ENCODE data around the gene PARD3B.

The PARD3B gene

GRCh38 chr2:205287316-205287715, 742.0 kb downstream of the PARD3B start:
- DNase-seq (ENCODE audit: extremely low read depth in 1 of 2, low read depth in 1 of 2) = no peak

GRCh38 chr2:205288686-205289085, 743.4 kb downstream of the PARD3B start:
- DNase-seq (ENCODE audit: extremely low read depth in 1 of 2, low read depth in 1 of 2) = no peak

GRCh38 chr2:205290299-205290698, 745.0 kb downstream of the PARD3B start:
- DNase-seq (ENCODE audit: extremely low read depth in 1 of 2, low read depth in 1 of 2) = no peak

GRCh38 chr2:205292665-205293295, 747.5 kb downstream of the PARD3B start:
- DNase-seq (ENCODE audit: extremely low read depth in 1 of 2, low read depth in 1 of 2) = no peak

GRCh38 chr2:205293559-205293958, 748.3 kb downstream of the PARD3B start:
- DNase-seq (ENCODE audit: extremely low read depth in 1 of 2, low read depth in 1 of 2) = no peak

GRCh38 chr2:205296959-205297358, 751.7 kb downstream of the PARD3B start:
- no peak for DNase-seq (ENCODE audit: extremely low read depth in 1 of 2, low read depth in 1 of 2)

GRCh38 chr2:205297368-205297767, 752.1 kb downstream of the PARD3B start:
- no peak for DNase-seq (ENCODE audit: extremely low read depth in 1 of 2, low read depth in 1 of 2)

GRCh38 chr2:205297846-205298245, 752.6 kb downstream of the PARD3B start:
- DNase-seq (ENCODE audit: extremely low read depth in 1 of 2, low read depth in 1 of 2) = no peak

GRCh38 chr2:205311201-205311600, 765.9 kb downstream of the PARD3B start:
- no peak for DNase-seq (ENCODE audit: extremely low read depth in 1 of 2, low read depth in 1 of 2)

- no peak for DNase-seq (ENCODE audit: extremely low read depth in 1 of 2, low read depth in 1 of 2)
Observed at GRCh38 chr2:205321231-205321630, 776.0 kb downstream of the PARD3B start.

- no peak for DNase-seq (ENCODE audit: extremely low read depth in 1 of 2, low read depth in 1 of 2)
Observed at GRCh38 chr2:205323929-205324328, 778.7 kb downstream of the PARD3B start.

GRCh38 chr2:205324355-205324754, 779.1 kb downstream of the PARD3B start:
- no peak for DNase-seq (ENCODE audit: extremely low read depth in 1 of 2, low read depth in 1 of 2)

- no peak for DNase-seq (ENCODE audit: extremely low read depth in 1 of 2, low read depth in 1 of 2)
Observed at GRCh38 chr2:205333351-205333750, 788.1 kb downstream of the PARD3B start.

- no peak for DNase-seq (ENCODE audit: extremely low read depth in 1 of 2, low read depth in 1 of 2)
Observed at GRCh38 chr2:205337274-205337673, 792.0 kb downstream of the PARD3B start.

GRCh38 chr2:205338156-205338555, 792.9 kb downstream of the PARD3B start:
- DNase-seq (ENCODE audit: extremely low read depth in 1 of 2, low read depth in 1 of 2) = no peak

GRCh38 chr2:205343103-205343502, 797.8 kb downstream of the PARD3B start:
- no peak for DNase-seq (ENCODE audit: extremely low read depth in 1 of 2, low read depth in 1 of 2)

- DNase-seq (ENCODE audit: extremely low read depth in 1 of 2, low read depth in 1 of 2) = no peak
Observed at GRCh38 chr2:205346649-205347048, 801.4 kb downstream of the PARD3B start.

- DNase-seq (ENCODE audit: extremely low read depth in 1 of 2, low read depth in 1 of 2) = no peak
Observed at GRCh38 chr2:205347899-205348298, 802.6 kb downstream of the PARD3B start.

GRCh38 chr2:205352094-205352493, 806.8 kb downstream of the PARD3B start:
- no peak for DNase-seq (ENCODE audit: extremely low read depth in 1 of 2, low read depth in 1 of 2)

GRCh38 chr2:205352593-205352992, 807.3 kb downstream of the PARD3B start:
- DNase-seq (ENCODE audit: extremely low read depth in 1 of 2, low read depth in 1 of 2) = no peak

- DNase-seq (ENCODE audit: extremely low read depth in 1 of 2, low read depth in 1 of 2) = no peak
Observed at GRCh38 chr2:205357732-205358131, 812.5 kb downstream of the PARD3B start.

GRCh38 chr2:205358351-205358815, 813.1 kb downstream of the PARD3B start:
- no peak for DNase-seq (ENCODE audit: extremely low read depth in 1 of 2, low read depth in 1 of 2)

GRCh38 chr2:205361272-205361671, 816.0 kb downstream of the PARD3B start:
- DNase-seq (ENCODE audit: extremely low read depth in 1 of 2, low read depth in 1 of 2) = no peak
